ENCODE measurements around the gene CCDC33. TPM values are rescaled to one million over a fixed set of nuclear protein-coding genes. Genes with fewer than 3 reads are reported as not detected.

Gene CCDC33
- total RNA-seq, 1 donor from 2014 or later, result not detected

DNA sequence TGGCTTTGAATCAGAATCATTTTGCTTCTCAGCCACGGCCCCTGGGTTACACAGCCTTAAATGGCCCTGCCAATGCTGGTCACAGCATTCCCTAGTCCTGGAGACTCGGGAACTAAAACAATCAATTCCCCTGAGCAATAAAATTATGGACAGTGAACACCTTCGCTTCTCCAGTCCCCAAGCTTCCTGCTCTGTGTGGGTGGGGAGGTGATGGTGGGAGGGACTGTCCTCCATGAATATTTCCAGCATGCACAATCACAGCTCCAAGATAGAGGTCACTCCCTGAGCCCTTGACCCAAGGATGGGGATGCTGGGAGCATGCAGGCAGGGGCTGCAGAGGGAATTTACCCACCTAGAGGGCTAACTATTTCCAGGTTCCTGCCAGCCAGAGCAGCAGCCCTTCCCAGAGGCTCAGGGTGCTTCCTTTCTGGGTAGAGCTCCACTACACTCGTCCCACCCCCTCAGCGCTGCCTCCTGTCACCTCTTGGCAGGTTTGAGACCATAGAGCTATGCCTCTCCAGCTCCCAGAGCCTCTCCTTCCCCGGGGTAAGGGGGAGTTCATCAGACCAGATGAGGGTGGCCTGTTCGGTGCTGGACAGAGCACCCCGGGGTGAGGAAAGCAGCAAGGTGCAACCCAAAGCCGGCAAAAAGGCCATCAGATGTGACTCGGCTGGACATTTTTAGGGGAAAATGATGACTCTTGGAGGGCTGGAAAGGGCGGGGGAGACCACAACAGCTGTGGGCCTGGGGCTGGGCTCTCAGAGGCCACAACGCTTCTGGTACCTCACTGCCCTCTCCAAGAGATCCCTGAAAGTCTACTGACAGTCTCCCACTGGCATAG lies 14.5 kb upstream of the CCDC33 start:
- H3K9me3 ChIP-seq, result no peaks in the 10 kb centered on the region
- peaks cover 31% of the 10 kb centered on the region for H3K27me3 ChIP-seq
- no peaks in the 10 kb centered on the region for H3K36me3 ChIP-seq
- intact Hi-C loops (cut with DNase I), result no loop called here
- H3K4me1 ChIP-seq, result no peaks in the 10 kb centered on the region
- no peak for DNase-seq
- H3K4me3 ChIP-seq, result no peak overlapping the region
- H3K27ac ChIP-seq, result no peak overlapping the region
- ATAC-seq, result no peak
- TF ChIP-seq, protein P1, sequence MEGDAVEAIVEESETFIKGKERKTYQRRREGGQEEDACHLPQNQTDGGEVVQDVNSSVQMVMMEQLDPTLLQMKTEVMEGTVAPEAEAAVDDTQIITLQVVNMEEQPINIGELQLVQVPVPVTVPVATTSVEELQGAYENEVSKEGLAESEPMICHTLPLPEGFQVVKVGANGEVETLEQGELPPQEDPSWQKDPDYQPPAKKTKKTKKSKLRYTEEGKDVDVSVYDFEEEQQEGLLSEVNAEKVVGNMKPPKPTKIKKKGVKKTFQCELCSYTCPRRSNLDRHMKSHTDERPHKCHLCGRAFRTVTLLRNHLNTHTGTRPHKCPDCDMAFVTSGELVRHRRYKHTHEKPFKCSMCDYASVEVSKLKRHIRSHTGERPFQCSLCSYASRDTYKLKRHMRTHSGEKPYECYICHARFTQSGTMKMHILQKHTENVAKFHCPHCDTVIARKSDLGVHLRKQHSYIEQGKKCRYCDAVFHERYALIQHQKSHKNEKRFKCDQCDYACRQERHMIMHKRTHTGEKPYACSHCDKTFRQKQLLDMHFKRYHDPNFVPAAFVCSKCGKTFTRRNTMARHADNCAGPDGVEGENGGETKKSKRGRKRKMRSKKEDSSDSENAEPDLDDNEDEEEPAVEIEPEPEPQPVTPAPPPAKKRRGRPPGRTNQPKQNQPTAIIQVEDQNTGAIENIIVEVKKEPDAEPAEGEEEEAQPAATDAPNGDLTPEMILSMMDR (IDR thresholded peaks at IDR 0.05), result no peak

DNA sequence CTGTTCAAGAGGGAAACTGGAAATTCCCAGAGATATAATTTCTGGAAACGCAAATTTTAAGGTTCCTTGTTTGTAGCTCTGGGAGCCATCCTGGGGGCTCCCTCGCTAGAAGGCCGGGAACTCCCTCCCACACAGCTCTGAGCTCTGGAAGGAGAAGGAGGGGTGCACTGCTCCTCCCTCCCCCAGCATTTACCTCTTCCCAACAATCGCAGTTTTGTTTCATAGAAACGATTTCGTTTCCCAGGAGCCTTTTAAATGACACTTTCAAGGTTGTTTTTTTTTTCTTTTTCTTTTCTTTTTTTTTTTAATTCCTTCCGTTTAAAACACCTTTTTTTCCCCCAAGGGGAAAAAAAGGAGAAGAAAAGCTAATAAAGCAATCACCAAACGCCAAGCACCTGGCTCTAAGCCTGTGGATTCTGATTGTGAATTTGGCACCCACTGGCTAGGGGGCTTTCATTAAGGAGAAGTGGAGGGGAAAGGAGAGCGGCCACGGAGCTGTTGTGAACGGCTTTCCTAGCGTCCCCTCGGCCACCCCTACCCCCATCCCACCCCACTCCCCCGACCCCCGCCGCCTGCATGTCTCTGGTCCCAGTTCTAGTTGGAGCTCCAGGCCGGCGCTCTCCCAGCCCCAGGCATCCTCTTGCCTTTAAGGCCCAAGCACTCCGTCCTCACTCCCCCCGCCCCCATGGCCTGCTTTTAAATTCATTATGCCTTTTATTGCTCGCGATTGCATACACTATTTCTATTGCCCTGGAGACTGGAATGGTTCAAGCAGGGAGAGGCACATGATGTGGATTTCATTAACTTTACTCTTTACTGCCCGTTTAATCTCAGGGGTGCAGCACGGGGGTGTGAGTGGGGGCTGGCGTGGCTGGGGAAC lies 13.6 kb upstream of the CCDC33 start:
- no peak overlapping the region for H3K27ac ChIP-seq
- no peaks in the 10 kb centered on the region for H3K4me1 ChIP-seq
- H3K4me3 ChIP-seq, result no peak overlapping the region
- TF ChIP-seq, protein P1 (IDR thresholded peaks at IDR 0.05), result no peak
- ATAC-seq, result no peak
- H3K36me3 ChIP-seq, result no peaks in the 10 kb centered on the region
- H3K27me3 ChIP-seq, result peaks cover 31% of the 10 kb centered on the region
- H3K9me3 ChIP-seq, result no peaks in the 10 kb centered on the region
- DNase-seq, result no peak
- intact Hi-C loops (cut with DNase I), result no loop called here

DNA sequence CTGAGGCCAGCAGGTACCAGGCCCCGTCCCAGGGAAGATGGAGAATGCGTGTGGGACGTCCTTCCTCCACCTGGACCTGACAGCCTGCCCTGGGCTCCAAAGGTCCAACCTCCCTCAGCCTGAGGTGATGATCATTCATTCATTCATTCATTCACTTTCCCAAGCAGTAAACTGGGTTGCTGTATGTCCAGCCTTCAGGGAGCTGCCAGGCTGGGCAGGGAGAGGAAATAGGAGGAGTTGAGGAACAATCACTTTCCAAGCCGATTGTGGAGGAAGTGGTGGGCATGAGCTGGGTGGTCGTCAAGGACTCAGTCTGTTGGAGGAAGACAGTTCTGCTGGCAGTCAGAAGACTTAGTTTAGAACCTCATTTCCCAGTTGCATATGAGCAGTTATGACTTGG lies 10.2 kb upstream of the CCDC33 start:
- Histone ChIP-seq H3K4me1 (no peaks in the 10 kb centered on the region), H3K27ac (no peak overlapping the region), H3K4me3 (no peak overlapping the region), H3K27me3 (peaks cover 16% of the 10 kb centered on the region), H3K9me3 (no peaks in the 10 kb centered on the region), H3K36me3 (no peaks in the 10 kb centered on the region)
- TF ChIP-seq, protein P1 (IDR thresholded peaks at IDR 0.05), result no peak
- intact Hi-C loops (cut with DNase I), result no loop called here
- DNase-seq (no peak), ATAC-seq (no peak)

DNA sequence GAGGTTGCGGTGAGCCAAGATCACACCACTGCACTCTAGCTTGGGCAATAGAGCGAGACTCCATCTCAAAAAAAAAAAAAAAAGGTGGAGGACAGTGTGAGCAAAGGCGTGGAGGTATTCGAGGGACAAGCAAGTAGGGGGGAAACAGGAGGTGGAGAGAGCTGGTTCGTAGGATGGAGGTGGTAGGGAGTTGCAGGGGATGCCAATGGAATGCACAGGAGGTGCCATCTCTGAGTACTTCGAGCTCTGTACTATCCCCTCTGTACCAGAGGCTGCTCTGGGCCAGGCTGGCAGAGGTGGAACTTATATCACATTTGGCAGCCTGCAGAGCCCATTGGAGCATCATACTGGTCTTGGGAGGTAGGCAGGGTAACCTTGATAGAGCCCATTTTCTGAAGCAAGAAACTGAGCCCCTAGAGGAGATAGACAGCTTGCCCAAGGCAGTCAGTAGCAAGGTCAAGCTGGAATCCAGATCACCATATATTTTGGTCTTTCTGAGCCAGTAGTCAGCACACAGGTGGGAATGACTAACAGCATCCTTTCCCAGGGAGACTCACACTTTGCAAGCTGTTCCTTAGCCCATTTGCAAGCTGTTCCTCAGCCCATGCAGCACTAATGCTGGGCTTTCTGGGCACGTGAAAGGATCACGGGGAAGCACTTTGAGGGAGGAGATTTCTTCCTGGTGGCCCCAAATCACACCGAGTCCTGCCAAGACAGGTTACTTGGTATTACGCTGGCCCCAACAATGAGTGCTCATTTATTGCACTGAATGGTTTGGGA lies 9.2 kb upstream of the CCDC33 start:
- no peaks in the 10 kb centered on the region for H3K9me3 ChIP-seq
- TF ChIP-seq, protein P1 (IDR thresholded peaks at IDR 0.05), result no peak
- H3K27ac ChIP-seq, result no peak overlapping the region
- H3K4me3 ChIP-seq, result no peak overlapping the region
- ATAC-seq (no peak), DNase-seq (no peak)
- no peaks in the 10 kb centered on the region for H3K36me3 ChIP-seq
- H3K4me1 ChIP-seq, result no peaks in the 10 kb centered on the region
- H3K27me3 ChIP-seq, result peaks cover 11% of the 10 kb centered on the region
- intact Hi-C loops (cut with DNase I), result no loop called here

DNA sequence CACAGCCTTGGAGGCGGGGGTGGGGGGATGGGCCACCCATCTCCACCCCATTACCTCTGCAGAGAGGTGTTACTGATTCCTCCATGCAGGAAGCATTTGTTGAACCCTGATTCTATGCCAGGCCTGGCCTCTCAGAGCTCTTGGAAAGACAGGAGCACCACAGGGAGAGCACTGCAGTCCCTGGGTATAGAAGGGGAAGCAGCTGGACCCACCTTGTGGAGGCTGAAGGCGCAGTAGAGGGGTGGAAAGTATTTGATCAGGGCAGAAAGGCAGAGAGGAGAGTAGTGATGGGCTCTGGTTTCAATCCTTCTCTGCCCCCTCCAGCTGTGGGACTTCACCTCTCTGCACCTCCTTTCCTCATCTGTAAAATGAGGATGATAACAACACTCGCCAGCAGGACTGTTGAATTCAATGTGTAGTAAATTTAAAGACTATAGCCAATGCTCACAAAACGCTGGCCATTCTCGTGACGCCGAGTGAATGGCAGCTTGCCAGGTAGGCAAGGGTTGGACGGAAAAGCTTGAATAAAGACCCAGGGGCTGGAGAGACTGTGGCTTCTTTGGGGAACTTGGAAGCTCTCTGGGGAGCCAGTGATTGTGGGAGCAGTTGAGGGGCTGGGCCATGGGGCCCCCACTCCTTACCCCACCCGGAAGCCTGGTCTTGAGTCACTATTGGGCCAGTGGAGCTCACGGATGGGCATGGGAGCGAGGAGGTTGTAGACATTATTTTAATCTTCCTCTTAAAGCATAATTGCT lies 8.0 kb upstream of the CCDC33 start:
- DNase-seq, result no peak
- Histone ChIP-seq H3K4me3 (no peak overlapping the region), H3K36me3 (no peaks in the 10 kb centered on the region), H3K9me3 (no peaks in the 10 kb centered on the region), H3K4me1 (no peaks in the 10 kb centered on the region), H3K27ac (no peak overlapping the region), H3K27me3 (peaks cover 7% of the 10 kb centered on the region)
- TF ChIP-seq, protein P1 (IDR thresholded peaks at IDR 0.05), result no peak
- ATAC-seq, result no peak
- intact Hi-C loops (cut with DNase I), result no loop called here

Measured in upper lobe of right lung (tissue), 1 donor.